ENCODE results near the gene SULT4A1.

Gene SULT4A1

DNA sequence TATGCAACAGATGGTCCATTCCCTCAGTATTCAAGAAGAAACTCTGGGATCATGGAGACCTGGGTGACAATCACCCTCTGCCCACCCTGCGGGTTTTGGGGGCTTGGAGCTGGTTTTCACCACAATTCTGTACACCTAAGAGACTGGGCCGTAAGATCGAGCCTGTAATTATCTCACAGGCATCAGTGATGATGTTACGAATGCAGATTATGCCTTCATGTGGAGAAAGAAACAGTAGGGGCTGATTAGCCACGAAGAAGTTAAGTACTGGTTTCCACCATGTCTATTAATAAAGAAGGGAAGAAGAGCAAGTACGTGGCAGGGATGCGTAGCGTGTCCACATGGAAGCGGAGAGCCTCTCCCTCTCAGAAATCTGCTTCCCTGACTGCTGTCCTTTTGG lies 44.9 kb downstream of the SULT4A1 start:
- in situ Hi-C loops (cut with MboI; ENCODE audit: low sequenced_read_pairs, unreplicated experiment) = no loop called here
- DNase-seq (ENCODE audit: low spot score) = no peak
- TF ChIP-seq CTCF (IDR thresholded peaks at IDR 0.05; ENCODE audit: borderline replicate concordance, control extremely low read depth, extremely low read depth, insufficient read depth, missing control alignments) = no peak

- in situ Hi-C loops (cut with MboI; ENCODE audit: low sequenced_read_pairs, unreplicated experiment) = no loop called here
- DNase-seq (ENCODE audit: low spot score) = no peak
- no peak for TF ChIP-seq CTCF (IDR thresholded peaks at IDR 0.05; ENCODE audit: borderline replicate concordance, control extremely low read depth, extremely low read depth, insufficient read depth, missing control alignments)
Measured at GRCh38 chr22:43814264-43814663, 48.0 kb downstream of the SULT4A1 start.

DNA sequence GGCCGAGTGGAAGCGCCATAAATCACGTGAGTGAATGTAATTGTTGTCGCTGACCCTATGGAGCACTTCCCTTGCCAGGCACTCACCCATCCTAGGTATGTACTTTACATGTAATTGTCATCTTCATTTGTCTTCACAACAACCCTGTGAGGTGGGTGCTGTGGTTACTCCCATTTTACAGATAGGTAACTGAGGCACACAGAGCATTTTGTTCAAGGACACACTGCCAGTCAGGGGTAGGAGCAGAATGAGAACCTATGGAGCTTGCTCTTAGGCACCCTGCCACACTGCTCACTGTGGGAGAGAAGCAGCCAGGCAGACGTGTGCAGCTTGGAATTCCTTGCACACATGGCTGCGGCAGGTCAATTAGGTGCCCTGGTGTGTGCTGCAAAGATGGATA lies 49.4 kb downstream of the SULT4A1 start:
- in situ Hi-C loops (cut with MboI; ENCODE audit: low sequenced_read_pairs, unreplicated experiment) = no loop called here
- DNase-seq (ENCODE audit: low spot score) = no peak
- no peak for TF ChIP-seq CTCF (IDR thresholded peaks at IDR 0.05; ENCODE audit: borderline replicate concordance, control extremely low read depth, extremely low read depth, insufficient read depth, missing control alignments)

DNA sequence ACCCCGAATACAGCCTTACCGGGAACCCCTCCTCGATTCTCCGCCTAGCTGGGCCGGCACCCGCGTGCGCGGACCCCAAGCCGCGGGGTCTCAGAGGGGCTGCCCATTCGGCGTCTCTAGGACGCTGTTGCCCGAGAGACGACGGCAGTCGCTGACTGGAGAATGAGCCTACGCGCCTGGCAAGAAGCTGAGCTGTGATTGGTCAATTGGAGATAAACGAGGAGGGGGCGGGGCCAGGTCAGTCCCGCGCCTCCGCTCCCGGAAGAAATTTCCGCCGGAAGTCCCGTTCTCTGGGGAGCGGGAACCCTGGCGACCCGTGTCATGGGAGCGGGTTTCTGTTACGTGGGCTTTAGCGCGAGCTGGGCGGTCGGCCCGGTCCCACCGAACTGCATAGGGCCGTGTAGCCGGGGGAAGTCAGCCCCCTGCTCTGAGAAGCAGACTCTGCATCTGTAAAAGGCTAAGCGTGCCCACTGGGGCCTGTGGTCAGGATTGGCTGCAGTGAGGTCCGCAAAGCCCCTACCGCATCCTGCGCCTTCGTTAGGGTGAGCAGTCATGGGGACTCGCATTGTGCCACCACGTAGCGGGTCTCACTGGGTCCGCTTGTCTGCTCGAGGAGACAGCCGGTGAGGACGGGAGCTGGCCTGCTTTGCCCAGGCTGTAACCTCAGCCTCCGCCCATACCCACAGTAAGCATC lies 50.0 kb downstream of the SULT4A1 start, which contains the start of gene EFCAB6:
Gene EFCAB6 (minus strand): TSS at position 157 of the 694 bp plus-strand sequence. CDS start 29,987 bp downstream, outside the sequence.
- TF ChIP-seq CTCF (IDR thresholded peaks at IDR 0.05; ENCODE audit: borderline replicate concordance, control extremely low read depth, extremely low read depth, insufficient read depth, missing control alignments) = no peak
- DNase-seq (ENCODE audit: low spot score) = peak; percentile 96
- in situ Hi-C loops (cut with MboI; ENCODE audit: low sequenced_read_pairs, unreplicated experiment) = no loop called here

DNA sequence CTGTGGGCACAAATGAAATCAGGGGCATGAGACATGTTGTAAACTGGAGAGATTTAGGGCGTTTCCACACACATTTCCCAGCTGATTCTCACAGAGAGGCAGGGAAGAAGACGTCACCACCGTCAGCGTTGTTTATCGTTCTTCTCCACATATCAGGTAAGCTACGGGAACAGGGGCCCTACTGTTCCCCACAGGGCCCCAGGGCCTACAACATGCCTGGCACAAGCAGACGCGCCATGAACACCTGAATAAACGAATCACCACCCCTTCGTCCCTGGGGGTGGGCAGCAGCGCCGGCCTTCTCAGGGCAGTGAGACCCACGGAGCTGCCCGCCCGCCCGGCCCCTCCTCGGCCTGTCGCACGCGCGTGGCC lies 50.5 kb downstream of the SULT4A1 start:
- TF ChIP-seq CTCF (IDR thresholded peaks at IDR 0.05; ENCODE audit: borderline replicate concordance, control extremely low read depth, extremely low read depth, insufficient read depth, missing control alignments) = no peak
- in situ Hi-C loops (cut with MboI; ENCODE audit: low sequenced_read_pairs, unreplicated experiment) = no loop called here
- no peak for DNase-seq (ENCODE audit: low spot score)

DNA sequence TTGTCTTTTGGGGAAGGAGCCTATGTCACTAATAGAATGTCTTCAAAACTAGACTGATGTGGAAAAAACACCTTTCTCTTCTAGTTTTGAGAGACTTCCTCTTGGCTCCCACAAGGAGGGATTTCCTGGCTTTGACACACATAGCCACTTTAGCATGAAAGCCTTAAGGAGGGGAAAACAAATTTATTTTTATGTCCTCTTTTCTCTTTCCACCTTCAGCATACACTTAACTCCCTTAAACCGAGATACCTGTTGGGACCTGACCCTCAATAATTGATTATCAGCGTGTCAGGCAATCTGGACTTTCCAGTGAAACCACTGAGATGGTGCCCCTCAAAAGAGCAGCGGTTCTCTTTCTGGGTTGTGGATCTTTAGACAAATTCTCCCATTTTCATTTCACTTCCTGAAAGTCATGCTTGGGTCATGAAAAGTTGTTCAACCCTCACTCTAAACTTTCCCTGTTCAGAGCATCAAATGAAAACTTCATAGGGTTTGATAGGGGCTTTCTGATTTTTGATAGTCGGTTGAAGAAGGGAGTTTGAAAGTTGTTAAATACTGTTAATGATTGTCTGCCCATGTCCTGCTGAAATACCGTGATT lies 59.3 kb downstream of the SULT4A1 start:
- in situ Hi-C loops (cut with MboI; ENCODE audit: low sequenced_read_pairs, unreplicated experiment) = no loop called here
- DNase-seq (ENCODE audit: low spot score) = no peak
- TF ChIP-seq CTCF (IDR thresholded peaks at IDR 0.05; ENCODE audit: borderline replicate concordance, control extremely low read depth, extremely low read depth, insufficient read depth, missing control alignments) = no peak
